Measurements from ENCODE around the gene CGNL1. TPM values are rescaled to one million over a fixed set of nuclear protein-coding genes. Genes with fewer than 3 reads are reported as not detected.

Gene CGNL1
- total and polyA plus RNA-seq, 10 of the 15 experiments (the other 5 are each of a cell fraction or from before 2014, with no cell fraction given), result under 0.01 to 0.27 (median 0.04) TPM; not detected in 3

DNA sequence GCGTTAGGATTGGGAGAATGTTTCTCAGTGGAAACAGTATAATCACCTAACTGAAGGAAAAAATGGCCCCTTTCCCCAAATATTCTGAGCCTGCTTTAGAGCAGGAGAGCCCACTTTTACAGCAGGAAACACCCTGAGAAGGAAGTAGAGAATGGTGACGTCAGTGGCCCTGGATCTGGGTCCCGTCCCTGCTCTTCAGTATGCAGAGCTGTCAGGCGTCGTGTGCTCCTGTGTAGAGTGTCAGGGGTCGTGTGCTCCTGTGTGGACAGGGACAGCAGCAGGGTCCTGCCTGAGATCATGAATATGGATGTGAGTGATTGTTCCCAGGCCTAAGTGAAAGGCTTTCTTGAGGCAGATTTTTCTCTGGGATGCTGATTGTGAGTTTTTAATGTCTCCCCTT lies 45.2 kb downstream of the CGNL1 start:
- ATAC-seq (peak; percentile 32), FAIRE-seq (no peak), DNase-seq (ENCODE audit: low read depth, low spot score) (no peak)
- no peak overlapping the region for H3K27ac ChIP-seq (ENCODE audit: control insufficient read depth, insufficient read depth)
- intact Hi-C loops (cut with micrococcal nuclease; ENCODE audit: unreplicated experiment) (no loop called here), in situ Hi-C loops (cut with MboI) (no loop called here)
- 0 out of 2 replicates have a peak overlapping the region, but pooled peaks have one; percentile 12 for H2AFZ ChIP-seq (ENCODE audit: control insufficient read depth, low read depth, low read length)
- H4K20me1 ChIP-seq (ENCODE audit: control insufficient read depth, insufficient read depth), result no peaks in the 10 kb centered on the region
- no peaks in the 10 kb centered on the region for H3K9me3 ChIP-seq (replicated peaks; ENCODE audit: control insufficient read depth, insufficient read depth, low read length)
- WGBS (ENCODE audit: insufficient coverage, insufficient replicate concordance, low lambda C conversion rate, missing lambda C conversion rate), result 28% methylated on average over 6 of the region's 6 CpGs
- no peak overlapping the region for H3K4me2 ChIP-seq (ENCODE audit: control insufficient read depth, insufficient read depth)
- no peak overlapping the region for H3K4me3 ChIP-seq
- ChIA-PET CTCF (interaction anchor here (1.0 to 1.5 kb wide), 2 partner anchors 10 to 80 kb away, joined by 3 to 4 read pairs; no protein-coding TSS in a partner anchor), SMC1A (ENCODE audit: uncharacterized antibody, unreplicated experiment) (interaction anchor here (2.0 kb wide), 1 partner anchor 13 kb away, joined by 6 read pairs; no protein-coding TSS in a partner anchor), RAD21 (ENCODE audit: unreplicated experiment) (no interaction called here), POLR2A (interaction anchor here (0.6 kb wide), 1 partner anchor 13 kb away, joined by 6 read pairs; no protein-coding TSS in a partner anchor)
- H3K9ac ChIP-seq (ENCODE audit: control insufficient read depth, insufficient read depth, low read length), result no peak overlapping the region
- peak; percentile 16; the same call in 1 of the 2 replicates for TF ChIP-seq ATF7 (IDR thresholded peaks at IDR 0.05; ENCODE audit: low read depth)
- TF ChIP-seq, protein P1, sequence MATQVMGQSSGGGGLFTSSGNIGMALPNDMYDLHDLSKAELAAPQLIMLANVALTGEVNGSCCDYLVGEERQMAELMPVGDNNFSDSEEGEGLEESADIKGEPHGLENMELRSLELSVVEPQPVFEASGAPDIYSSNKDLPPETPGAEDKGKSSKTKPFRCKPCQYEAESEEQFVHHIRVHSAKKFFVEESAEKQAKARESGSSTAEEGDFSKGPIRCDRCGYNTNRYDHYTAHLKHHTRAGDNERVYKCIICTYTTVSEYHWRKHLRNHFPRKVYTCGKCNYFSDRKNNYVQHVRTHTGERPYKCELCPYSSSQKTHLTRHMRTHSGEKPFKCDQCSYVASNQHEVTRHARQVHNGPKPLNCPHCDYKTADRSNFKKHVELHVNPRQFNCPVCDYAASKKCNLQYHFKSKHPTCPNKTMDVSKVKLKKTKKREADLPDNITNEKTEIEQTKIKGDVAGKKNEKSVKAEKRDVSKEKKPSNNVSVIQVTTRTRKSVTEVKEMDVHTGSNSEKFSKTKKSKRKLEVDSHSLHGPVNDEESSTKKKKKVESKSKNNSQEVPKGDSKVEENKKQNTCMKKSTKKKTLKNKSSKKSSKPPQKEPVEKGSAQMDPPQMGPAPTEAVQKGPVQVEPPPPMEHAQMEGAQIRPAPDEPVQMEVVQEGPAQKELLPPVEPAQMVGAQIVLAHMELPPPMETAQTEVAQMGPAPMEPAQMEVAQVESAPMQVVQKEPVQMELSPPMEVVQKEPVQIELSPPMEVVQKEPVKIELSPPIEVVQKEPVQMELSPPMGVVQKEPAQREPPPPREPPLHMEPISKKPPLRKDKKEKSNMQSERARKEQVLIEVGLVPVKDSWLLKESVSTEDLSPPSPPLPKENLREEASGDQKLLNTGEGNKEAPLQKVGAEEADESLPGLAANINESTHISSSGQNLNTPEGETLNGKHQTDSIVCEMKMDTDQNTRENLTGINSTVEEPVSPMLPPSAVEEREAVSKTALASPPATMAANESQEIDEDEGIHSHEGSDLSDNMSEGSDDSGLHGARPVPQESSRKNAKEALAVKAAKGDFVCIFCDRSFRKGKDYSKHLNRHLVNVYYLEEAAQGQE (IDR thresholded peaks at IDR 0.05; ENCODE audit: low read depth, low read length), result no peak
- no peaks in the 10 kb centered on the region for H3K27me3 ChIP-seq (replicated peaks in 1 of 2; ENCODE audit: control insufficient read depth in 2 of 2, insufficient read depth in 2 of 2, low read length in 1 of 2)
- no peaks in the 10 kb centered on the region for H3K79me2 ChIP-seq (ENCODE audit: control insufficient read depth, insufficient read depth, low read length)
- no peaks in the 10 kb centered on the region for H3K36me3 ChIP-seq (ENCODE audit: control insufficient read depth in 2 of 2, insufficient read depth in 2 of 2, low read length in 1 of 2)
- BruUV-seq (replicated peaks), result no TSS peak
- H3K4me1 ChIP-seq (ENCODE audit: control insufficient read depth, insufficient read depth, low read length), result no peaks in the 10 kb centered on the region

All from GM12878 (cell line).